Right renal pelvis (tissue), 4 donors: ENCODE results near the gene WWOX. TPM values are rescaled to one million over a fixed set of nuclear protein-coding genes. Genes with fewer than 3 reads are reported as not detected.

ENCODE experiments used
- DNase-seq, 4 donors: peaks; one replicate each; pipeline ENCODE4 v3.0.0-alpha.2; 2013; ENCODE audit warnings: low read depth in 4 of 4, low spot score in 3 of 4, missing footprints in 1 of 4
- polyA plus RNA-seq, 4 donors: library from polyadenylated mRNA; unstranded; fragments of 120-200 nt; gene quantifications; one replicate each; pipeline ENCODE4 v1.2.1, GENCODE V29; 2013; ENCODE audit not compliant: insufficient read length in 4 of 4

WWOX gene
- polyA plus RNA-seq, 4 donors, result 36.7 to 43.9 (median 38.5) TPM

DNA sequence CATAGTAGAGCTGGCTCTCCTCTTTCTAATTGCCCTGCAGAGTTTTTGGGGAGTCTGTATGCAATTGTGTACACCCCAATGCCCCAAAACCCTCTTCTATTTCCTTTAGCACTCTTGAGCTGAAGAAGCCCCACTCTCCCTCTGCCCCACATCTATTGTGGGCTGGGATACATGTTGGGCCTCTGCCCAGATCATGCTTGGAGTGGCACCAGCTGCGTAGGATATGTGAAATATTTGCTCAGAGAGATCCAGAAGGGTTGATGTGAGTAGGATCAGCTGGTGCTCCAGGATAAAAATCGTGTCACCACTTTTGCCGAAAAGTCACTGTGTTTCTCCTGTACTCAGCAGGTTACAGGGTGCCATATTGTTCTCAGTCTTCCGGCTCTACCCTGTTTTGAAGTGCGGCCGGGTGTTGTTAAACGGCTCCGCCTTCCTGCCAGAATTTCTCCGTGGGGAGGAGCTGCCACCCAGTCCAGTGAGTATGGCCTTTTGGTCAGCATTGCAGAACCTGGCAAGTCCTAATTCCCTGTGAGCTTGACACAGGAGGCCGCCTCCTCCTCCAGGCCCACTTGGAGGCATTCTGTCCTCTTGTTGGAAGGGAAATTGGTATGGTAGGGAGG is 664.5 kb downstream of the WWOX start:
- no peak for DNase-seq

DNA sequence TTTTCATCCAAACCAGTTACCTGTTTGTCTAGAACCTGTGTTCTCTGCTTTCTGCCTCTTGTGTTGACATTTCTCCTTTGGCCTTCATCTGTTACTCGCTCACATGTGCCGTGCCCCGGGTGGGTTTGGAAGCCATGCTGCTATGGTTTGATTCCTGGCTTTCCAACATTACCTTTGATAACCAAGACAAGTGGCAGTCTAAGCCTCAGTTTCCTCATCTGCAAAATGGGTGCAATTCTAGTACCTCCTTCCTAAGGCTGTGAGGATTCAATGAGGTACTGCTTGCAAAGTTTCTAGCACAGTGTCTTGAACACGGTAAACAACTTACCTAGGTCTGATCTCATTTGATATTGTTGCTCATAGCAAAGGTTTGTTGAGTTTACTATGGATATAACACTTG is 665.0 kb downstream of the WWOX start:
- no peak for DNase-seq

DNA sequence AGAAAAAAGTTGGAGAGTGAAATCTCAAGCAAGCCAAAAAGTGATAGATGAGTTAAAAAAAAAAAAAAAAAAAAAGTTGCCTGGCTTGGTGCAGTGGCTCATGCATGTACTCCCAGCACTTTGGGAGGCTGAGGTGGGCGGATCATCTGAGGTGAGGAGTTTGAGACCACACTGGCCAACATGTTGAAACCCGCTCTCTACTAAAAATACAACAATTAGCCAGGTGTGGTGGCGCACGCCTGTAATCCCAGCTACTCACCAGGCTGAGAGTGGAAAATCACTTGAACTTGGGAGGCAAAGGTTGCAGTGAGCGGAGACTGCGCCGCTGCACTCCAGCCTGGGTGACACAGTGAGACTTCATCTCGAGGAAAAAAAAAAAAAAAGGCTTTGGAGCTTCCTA is 668.8 kb downstream of the WWOX start:
- DNase-seq, result no peak

- no peak for DNase-seq
These were observed 669.3 kb downstream of the WWOX start for GRCh38 chr16:78768718-78769117.

DNA sequence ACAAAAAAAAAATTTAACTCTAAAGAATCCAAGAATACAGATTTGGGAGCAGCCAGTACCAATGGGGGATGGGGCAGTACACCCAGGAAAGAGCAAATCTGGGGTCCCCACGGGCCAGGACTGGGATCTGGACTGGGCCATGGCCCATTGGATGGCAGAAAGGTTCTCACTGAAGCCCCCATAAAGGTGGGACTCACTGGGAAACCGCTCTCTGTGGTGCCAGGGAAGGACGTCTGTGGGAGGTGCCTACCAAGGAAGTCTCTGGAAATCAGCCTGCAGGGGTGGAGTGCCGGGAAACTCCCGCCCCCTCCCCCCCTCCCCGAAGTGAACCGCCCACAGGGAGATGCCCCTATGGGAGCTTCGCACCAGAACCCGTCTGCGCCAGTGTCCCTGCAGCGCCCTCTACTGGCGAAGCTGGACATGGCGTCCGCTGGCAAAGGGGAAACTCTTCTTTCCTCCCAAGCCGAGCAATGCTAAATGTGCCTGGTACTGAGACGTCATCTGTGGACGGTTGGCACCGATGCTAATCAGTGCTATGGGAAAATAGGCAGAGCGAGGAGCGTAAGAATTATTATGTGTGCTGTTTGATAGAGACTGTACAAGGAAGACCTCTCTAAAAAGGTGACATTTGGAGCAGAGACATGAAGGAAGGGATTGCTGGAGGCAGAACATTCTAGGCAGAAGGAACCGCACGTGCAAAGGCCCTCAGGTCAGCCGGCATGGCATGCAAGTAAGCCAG is 671.1 kb downstream of the WWOX start:
- peak in 1 of 4 donors; percentile 10 for DNase-seq

DNA sequence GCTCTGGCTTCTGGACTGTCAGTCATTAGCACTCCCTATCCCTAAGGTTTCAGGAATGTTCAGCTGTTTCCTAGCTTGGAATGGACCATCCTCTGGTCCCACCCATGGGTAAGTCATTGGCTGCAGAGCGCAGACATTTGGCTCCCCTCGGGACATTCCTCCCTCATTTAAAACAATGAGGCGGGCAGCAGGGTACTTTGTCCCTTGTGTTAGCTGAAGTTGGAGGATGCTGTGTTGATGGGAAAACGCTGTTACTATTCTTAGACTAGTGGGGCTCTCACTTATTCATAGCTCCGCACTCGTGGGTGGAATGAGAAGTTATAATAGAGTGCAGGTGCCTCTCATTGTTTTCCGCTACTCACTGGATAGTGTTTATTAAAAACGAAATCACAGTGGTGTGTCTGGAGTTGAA is 673.8 kb downstream of the WWOX start:
- no peak for DNase-seq

DNA sequence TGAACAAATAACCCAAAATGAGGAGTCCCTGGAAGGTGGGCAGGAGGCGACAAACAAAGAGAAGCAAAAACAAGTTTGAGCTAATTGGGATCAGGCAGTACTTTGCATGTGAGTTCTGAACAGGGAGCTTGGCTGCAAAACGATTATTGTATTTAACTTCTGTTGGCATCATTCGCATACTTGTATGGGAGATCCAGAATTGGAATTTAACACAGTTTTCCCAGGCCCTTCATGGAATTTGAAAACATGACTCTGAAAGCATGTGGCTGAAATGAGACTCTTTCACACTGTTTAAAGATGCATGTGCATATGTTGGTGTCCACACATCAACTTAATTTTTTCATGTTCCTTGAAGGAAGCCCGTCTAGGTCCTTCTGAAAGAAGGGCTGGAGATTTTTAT is 674.3 kb downstream of the WWOX start:
- no peak for DNase-seq

DNA sequence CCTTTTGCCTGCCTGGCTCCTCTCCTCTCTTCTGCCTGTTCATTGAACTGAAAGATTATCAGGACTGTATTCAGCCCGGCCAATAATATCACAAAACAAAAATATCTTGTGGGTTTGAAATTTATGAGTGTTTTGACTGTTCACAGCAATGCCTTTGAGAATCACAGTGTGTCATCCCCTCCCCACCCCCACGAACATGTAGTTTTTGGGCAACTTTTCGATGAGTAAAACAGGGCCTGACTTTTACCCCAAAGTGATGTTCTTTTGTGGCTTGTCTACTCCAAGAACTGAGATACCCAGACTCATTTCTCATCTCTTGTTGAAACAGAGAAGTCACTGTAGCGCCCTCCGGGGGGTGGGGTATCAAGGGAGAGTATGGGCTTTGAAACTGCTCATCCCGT is 675.7 kb downstream of the WWOX start:
- no peak for DNase-seq

GRCh38 chr16:78778101-78779004 is 678.9 kb downstream of the WWOX start:
- no peak for DNase-seq

DNA sequence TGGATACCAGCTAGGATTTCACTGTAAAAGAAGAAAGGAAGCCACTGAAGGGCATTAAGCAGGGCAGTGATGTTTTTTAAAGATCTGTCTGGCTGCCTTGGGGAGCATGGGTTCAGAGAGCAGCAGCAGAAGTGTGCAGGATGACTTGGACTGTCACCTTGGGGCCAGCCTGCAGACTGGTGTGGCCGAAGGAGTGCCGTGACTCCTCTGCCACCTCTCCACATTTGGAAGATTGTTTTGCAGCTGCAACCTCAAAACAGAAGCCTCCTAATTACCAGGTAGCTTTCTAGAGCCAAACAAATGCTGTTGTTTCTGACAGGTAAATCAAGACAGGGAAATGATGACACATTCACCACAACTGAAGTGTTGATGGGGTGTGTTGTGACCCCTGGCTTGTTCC is 681.4 kb downstream of the WWOX start:
- no peak for DNase-seq

GRCh38 chr16:78782572-78782971 is 683.1 kb downstream of the WWOX start:
- no peak for DNase-seq

DNA sequence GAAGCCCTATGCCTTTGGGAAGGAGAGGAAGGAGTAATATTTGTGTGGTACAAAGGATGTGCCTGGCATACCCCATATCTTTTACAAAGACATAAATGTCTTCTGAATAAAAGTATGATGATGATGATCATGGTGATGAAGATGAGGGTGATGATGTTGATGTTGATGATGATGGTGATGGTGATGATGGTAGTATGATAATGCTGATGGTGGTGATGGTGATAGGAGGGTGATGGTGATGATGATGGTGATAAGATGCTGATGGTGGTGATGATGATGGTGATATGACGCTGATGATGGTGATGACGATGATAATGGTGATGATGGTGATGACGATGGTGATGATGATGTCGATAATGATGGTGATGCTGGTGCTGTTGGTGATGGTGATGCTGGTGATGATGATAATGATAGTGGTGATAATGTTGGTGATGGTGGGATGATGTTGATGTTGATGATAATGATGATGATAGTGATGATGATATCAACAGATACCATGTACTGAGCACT is 684.2 kb downstream of the WWOX start:
- DNase-seq, result no peak

DNA sequence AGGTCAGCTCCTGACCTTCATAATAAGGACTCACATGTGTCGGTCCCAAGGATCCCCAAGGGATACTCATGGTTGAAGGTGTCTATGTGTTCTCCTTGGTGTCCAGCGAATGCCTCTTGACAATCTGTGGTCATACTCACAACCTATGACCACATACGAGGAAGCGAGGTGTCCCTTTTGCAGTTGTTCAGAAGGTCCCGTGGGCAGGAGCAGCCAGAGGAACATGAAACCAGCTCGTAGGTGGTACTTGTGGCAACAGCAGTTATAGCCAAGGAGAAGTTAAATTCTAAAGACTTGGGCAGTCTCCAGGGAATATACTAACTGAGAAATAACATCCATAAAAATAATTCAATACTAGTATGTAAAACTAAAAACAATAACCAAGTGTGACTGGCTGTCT is 685.3 kb downstream of the WWOX start:
- no peak for DNase-seq

- DNase-seq, result no peak
These were observed 685.8 kb downstream of the WWOX start for GRCh38 chr16:78785218-78785617.

GRCh38 chr16:78786635-78787034 is 687.2 kb downstream of the WWOX start:
- DNase-seq, result no peak

DNA sequence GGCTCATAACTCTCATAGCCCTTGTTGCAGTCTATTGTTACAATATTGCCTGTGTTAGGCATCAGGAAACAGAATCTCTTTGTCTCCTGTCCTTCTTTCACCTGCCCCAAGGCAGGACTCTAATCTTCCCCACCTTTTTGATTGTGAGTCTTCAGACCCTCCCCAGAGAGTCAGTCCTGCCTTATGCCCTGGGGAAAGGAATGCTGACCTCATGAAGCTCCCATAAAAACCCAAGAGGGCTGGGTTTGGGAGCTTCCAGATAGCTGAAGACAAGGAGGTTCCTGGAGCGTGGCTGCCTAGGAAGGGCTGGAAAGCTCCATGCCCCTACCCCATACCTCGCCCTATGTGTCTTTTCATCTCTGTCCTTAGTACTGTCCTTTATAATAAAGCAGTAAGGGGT is 688.8 kb downstream of the WWOX start:
- DNase-seq, result no peak

GRCh38 chr16:78788696-78789095 is 689.2 kb downstream of the WWOX start:
- DNase-seq, result no peak

DNA sequence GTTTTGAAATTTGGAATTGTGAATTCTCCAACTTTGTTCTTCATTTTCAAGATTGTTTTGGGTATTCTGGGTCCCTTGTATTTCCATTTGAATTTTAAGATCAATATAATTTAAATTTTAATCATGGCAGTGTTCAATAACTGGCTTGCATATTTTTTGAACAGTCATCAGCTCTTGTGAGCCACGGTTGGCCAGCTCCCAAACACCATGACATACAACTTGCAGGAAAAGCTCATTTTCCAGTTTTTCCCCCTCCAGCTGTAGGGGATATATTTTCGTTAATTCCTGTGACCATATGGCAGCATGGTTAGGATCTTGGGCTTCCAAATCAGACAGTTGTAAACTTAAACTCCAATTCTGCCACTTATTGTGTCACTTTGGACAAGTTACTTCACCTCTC is 690.1 kb downstream of the WWOX start:
- DNase-seq, result no peak

DNA sequence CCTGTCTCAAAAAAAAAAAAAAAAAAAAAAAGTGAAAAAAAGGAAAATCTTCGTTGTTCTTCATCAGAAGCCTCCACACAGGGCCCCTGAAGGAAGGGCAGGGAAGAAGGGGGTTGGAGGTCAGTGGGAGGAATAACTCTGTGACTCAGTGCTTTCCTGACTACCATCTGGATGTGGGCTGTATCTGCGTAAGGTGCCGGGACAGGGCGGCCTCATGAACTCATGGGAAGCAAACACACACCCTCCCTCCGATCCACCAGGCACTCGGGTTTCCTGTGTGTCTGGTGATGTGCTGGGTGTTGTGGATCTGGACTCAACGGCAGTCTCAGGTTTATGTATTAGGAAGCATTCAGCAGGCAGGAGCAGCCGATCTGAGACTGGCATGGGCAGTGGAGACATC is 691.6 kb downstream of the WWOX start:
- no peak for DNase-seq

DNA sequence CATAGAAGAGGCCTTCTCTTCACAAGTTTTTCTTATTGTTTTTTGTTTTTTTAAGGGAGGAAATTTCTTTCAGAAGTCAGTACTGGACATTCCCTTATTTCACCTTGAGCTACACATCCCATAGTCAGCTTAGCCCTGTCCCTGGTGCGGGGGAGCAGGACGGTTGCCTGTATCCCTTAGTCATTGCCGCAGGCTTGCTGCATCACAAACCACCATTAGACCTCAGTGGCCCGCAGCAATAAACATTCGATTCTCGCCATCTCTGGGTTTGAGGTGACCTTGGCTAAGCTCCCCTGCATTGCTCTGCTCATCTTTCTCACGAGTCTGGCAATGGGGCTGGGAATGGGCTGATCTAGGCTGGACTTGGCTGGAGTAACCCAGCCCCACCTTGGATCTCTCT is 692.5 kb downstream of the WWOX start:
- no peak for DNase-seq

GRCh38 chr16:78792952-78793351 is 693.5 kb downstream of the WWOX start:
- no peak for DNase-seq
